HEK293 (cell line): ENCODE results near the gene CHN1.

Experiments
- CTCF ChIA-PET: fragments of 350-600 bp; formaldehyde crosslinking; extraction: SDS; loops from one replicate; lab custom pipeline; 2021; ENCODE audit warnings: antibody characterized with exemption; lab: Yijun Ruan, JAX
- POLR2A ChIA-PET: fragments of 300-600 bp; formaldehyde crosslinking; extraction: SDS; loops from one replicate; lab custom pipeline; 2020; ENCODE audit warnings: antibody characterized with exemption, inconsistent platforms; lab: Yijun Ruan, JAX
- H3K27ac ChIP-seq: fragments of 200-500 bp; sonication (Bioruptor generic); 2 replicates; pipeline ENCODE4 v1.5.1; 2014; ENCODE audit warnings: low read depth, low read length, control low read depth, inconsistent platforms; ENCODE audit errors: extremely low read depth
- H3K36me3 ChIP-seq, 2 experiments: fragments of 200-500 bp in 1 of 2; sonication (Bioruptor generic) in 1 of 2; 1 replicate in 1 of 2; 2 replicates in 1 of 2; pipeline ENCODE4 v1.5.1; 2014 to 2017; ENCODE audit warnings: inconsistent platforms in 2 of 2, low read length in 2 of 2; ENCODE audit not compliant: control insufficient read depth in 2 of 2, insufficient read depth in 1 of 2
- H3K4me1 ChIP-seq: fragments of 200-500 bp; sonication (Bioruptor generic); 2 replicates; pipeline ENCODE4 v1.5.1; 2014; ENCODE audit warnings: mild to moderate bottlenecking, low read length, inconsistent platforms; ENCODE audit not compliant: control insufficient read depth, insufficient read depth
- H3K4me3 ChIP-seq: 2 replicates; pipeline ENCODE4 v1.5.1; 2011; ENCODE audit warnings: low read depth, mild to moderate bottlenecking, control low read depth, low read length, moderate library complexity
- H3K9me3 ChIP-seq: fragments of 200-500 bp; sonication (Bioruptor generic); 2 replicates; pipeline ENCODE4 v1.5.1; 2014; ENCODE audit warnings: low read depth, low read length, inconsistent platforms; ENCODE audit not compliant: control insufficient read depth, insufficient read depth
- FEZF1 ChIP-seq: fragments of 450-650 bp; formaldehyde crosslinking; IDR thresholded peaks from 2 replicates; pipeline ENCODE4 v1.5.1; 2016; ENCODE audit warnings: missing biosample characterization, missing genetic modification characterization
- IKZF3 ChIP-seq: fragments of 450-650 bp; IDR thresholded peaks from 2 replicates; pipeline ENCODE4 v1.5.0; 2018; ENCODE audit warnings: missing biosample characterization, mild to moderate bottlenecking, missing genetic modification characterization, moderate library complexity
- PATZ1 ChIP-seq: fragments of 450-650 bp; formaldehyde crosslinking; IDR thresholded peaks from 2 replicates; pipeline ENCODE4 v1.5.1; 2016; ENCODE audit warnings: missing biosample characterization, missing genetic modification characterization
- PRDM6 ChIP-seq: fragments of 450-650 bp; formaldehyde crosslinking; IDR thresholded peaks from 2 replicates; pipeline ENCODE4 v1.5.1; 2017; ENCODE audit warnings: missing biosample characterization, missing genetic modification characterization
- SALL2 ChIP-seq: fragments of 450-650 bp; formaldehyde crosslinking; IDR thresholded peaks from 2 replicates; pipeline ENCODE4 v1.5.0; 2017; ENCODE audit warnings: missing biosample characterization, mild to moderate bottlenecking, missing genetic modification characterization, borderline replicate concordance
- SCRT1 ChIP-seq: fragments of 450-650 bp; formaldehyde crosslinking; IDR thresholded peaks from 2 replicates; pipeline ENCODE4 v1.5.1; 2016; ENCODE audit warnings: missing biosample characterization, missing genetic modification characterization, borderline replicate concordance
- SCRT2 ChIP-seq: fragments of 450-650 bp; formaldehyde crosslinking; IDR thresholded peaks from 2 replicates; pipeline ENCODE4 v1.5.1; 2016; ENCODE audit warnings: missing biosample characterization, missing genetic modification characterization
- TCF7L2 ChIP-seq: IDR thresholded peaks from 2 replicates; pipeline ENCODE4 v1.6.1; 2011; ENCODE audit warnings: low read depth, mild to moderate bottlenecking, inconsistent platforms, low read length, moderate library complexity, borderline replicate concordance
- WT1 ChIP-seq: fragments of 450-650 bp; formaldehyde crosslinking; IDR thresholded peaks from 2 replicates; pipeline ENCODE4 v1.5.1; 2016; ENCODE audit warnings: missing biosample characterization, missing genetic modification characterization
- ZBTB48 ChIP-seq: fragments of 450-650 bp; formaldehyde crosslinking; IDR thresholded peaks from 2 replicates; pipeline ENCODE4 v1.5.1; 2016; ENCODE audit warnings: missing biosample characterization, missing genetic modification characterization
- ZNF138 ChIP-seq: fragments of 450-650 bp; formaldehyde crosslinking; IDR thresholded peaks from 2 replicates; pipeline ENCODE4 v1.5.1; 2016; ENCODE audit warnings: missing biosample characterization, missing genetic modification characterization, borderline replicate concordance
- ZNF274 ChIP-seq, 2 experiments: fragments of 200-500 bp in 1 of 2; fragments of 450-650 bp in 1 of 2; sonication (Bioruptor generic) in 1 of 2; formaldehyde crosslinking in 1 of 2; IDR thresholded peaks; 2 replicates each; pipeline versions ENCODE4 v1.5.1 to v1.6.1; 2014 to 2016; ENCODE audit warnings: borderline replicate concordance in 1 of 2, inconsistent platforms in 1 of 2, low read length in 1 of 2, missing biosample characterization in 1 of 2, missing genetic modification characterization in 1 of 2
- ZNF350 ChIP-seq: fragments of 450-650 bp; formaldehyde crosslinking; IDR thresholded peaks from 2 replicates; pipeline ENCODE4 v1.5.0; 2017; ENCODE audit warnings: missing biosample characterization, mild to moderate bottlenecking, missing genetic modification characterization
- ZNF37A ChIP-seq: fragments of 450-650 bp; IDR thresholded peaks from 2 replicates; pipeline ENCODE4 v1.5.1; 2018; ENCODE audit warnings: missing biosample characterization, missing genetic modification characterization
- ZNF501 ChIP-seq: fragments of 450-650 bp; formaldehyde crosslinking; IDR thresholded peaks from 2 replicates; pipeline ENCODE4 v1.5.1; 2016; ENCODE audit warnings: missing biosample characterization, missing genetic modification characterization
- ZNF707 ChIP-seq: fragments of 450-650 bp; formaldehyde crosslinking; IDR thresholded peaks from 2 replicates; pipeline ENCODE4 v1.5.1; 2016; ENCODE audit warnings: missing biosample characterization, missing genetic modification characterization
- ZNF777 ChIP-seq: fragments of 450-650 bp; formaldehyde crosslinking; IDR thresholded peaks from 2 replicates; pipeline ENCODE4 v1.5.1; 2017; ENCODE audit warnings: missing biosample characterization, missing genetic modification characterization, borderline replicate concordance
- ZNF843 ChIP-seq: fragments of 450-650 bp; formaldehyde crosslinking; IDR thresholded peaks from 2 replicates; pipeline ENCODE4 v1.5.1; 2016; ENCODE audit warnings: missing biosample characterization, missing genetic modification characterization
- ZSCAN4 ChIP-seq: fragments of 450-650 bp; formaldehyde crosslinking; IDR thresholded peaks from 2 replicates; pipeline ENCODE4 v1.5.1; 2017; ENCODE audit warnings: missing biosample characterization, missing genetic modification characterization
- TF ChIP-seq, protein P1 (sequence below): IDR thresholded peaks from 2 replicates; pipeline ENCODE4 v1.6.1; 2011; ENCODE audit warnings: mild to moderate bottlenecking, low read depth, low read length, borderline replicate concordance
- TF ChIP-seq, protein P2 (sequence below): fragments of 450-650 bp; formaldehyde crosslinking; IDR thresholded peaks from 2 replicates; pipeline ENCODE4 v1.5.1; 2017; ENCODE audit warnings: missing biosample characterization, missing genetic modification characterization

The CHN1 gene

DNA sequence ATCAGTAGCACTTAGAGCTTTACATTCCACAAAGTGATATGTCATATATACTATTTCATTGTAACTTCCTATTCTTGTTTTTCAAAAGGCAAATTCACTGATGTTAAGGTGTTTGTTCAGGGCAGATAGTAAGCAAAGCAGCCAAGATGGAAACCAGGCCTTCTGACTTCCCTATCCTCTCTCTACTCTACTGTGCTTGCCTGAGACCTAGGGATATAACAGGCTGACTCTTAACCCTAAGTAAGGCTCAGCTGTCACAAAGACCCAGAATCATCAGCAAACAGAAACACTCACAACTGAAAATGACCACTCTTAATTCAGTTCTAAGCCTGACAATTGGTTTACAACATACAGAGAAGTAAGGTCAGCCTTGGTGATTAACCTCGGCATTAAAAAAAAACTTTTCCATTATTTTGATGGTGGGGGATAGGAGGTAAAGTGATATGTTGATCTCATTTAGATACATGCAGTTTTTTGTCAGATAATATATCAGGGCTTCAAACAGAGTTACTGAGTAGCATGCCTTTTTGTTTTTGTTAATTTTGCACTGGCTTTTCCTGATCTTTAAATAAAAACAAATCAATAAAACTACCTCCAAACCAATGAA, 145.5 kb downstream of the CHN1 start:
- H3K4me3 ChIP-seq: no peak overlapping the region
- H3K36me3 ChIP-seq: no peaks in the 10 kb centered on the region
- no peaks in the 10 kb centered on the region for H3K9me3 ChIP-seq
- H3K27ac ChIP-seq: peak overlapping the region; percentile 42; the same call in 1 of the 2 replicates
- peaks cover 12% of the 10 kb centered on the region; the same call in 1 of the 2 replicates for H3K4me1 ChIP-seq
- ChIA-PET POLR2A (no interaction called here), CTCF (interaction anchor here (0.6 to 1.6 kb wide), 3 partner anchors 74 to 201 kb away, joined by 3 to 5 read pairs (median 4); no protein-coding TSS in a partner anchor)
- peak; percentile 74 for TF ChIP-seq FEZF1 (tag by site-specific recombination)
- no peak for TF ChIP-seq ZNF138 (tag by site-specific recombination)
- TF ChIP-seq, protein P1, sequence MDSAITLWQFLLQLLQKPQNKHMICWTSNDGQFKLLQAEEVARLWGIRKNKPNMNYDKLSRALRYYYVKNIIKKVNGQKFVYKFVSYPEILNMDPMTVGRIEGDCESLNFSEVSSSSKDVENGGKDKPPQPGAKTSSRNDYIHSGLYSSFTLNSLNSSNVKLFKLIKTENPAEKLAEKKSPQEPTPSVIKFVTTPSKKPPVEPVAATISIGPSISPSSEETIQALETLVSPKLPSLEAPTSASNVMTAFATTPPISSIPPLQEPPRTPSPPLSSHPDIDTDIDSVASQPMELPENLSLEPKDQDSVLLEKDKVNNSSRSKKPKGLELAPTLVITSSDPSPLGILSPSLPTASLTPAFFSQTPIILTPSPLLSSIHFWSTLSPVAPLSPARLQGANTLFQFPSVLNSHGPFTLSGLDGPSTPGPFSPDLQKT: no peak
- TF ChIP-seq ZNF843 (tag by site-specific recombination): 0 out of 2 replicates have a peak, but pooled peaks have one; percentile 41
- TF ChIP-seq, protein P2, sequence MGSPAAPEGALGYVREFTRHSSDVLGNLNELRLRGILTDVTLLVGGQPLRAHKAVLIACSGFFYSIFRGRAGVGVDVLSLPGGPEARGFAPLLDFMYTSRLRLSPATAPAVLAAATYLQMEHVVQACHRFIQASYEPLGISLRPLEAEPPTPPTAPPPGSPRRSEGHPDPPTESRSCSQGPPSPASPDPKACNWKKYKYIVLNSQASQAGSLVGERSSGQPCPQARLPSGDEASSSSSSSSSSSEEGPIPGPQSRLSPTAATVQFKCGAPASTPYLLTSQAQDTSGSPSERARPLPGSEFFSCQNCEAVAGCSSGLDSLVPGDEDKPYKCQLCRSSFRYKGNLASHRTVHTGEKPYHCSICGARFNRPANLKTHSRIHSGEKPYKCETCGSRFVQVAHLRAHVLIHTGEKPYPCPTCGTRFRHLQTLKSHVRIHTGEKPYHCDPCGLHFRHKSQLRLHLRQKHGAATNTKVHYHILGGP (tag by site-specific recombination): no peak
- TF ChIP-seq WT1 (tag by site-specific recombination): no peak
- no peak for TF ChIP-seq PATZ1 (tag by site-specific recombination)
- TF ChIP-seq ZBTB48 (tag by site-specific recombination): 0 out of 2 replicates have a peak, but pooled peaks have one; percentile 18
- TF ChIP-seq TCF7L2: peak; percentile 39; the same call in 1 of the 2 replicates
- no peak for TF ChIP-seq ZNF37A (tag by site-specific recombination)
- TF ChIP-seq SALL2: no peak
- no peak for TF ChIP-seq ZNF777
- no peak for TF ChIP-seq ZNF707 (tag by site-specific recombination)
- TF ChIP-seq PRDM6 (tag by site-specific recombination): peak; percentile 76

DNA sequence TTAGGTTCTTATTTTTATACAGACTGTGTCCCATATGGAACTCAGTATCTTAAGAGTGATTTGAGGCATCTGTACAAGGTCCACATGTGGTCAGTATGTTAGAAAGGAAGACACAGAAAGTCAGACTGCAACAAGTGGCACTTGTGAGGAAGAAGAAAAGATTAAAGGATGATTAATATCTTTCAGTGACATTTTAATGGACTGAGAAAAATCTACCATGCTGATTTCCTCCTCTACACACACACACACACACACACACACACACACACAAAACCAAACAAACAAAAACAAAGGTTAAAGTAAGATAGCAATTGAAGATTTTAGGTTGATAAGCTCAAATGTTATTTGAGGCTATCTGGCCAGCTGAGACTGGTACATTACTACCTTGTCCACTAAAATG, 146.4 kb downstream of the CHN1 start:
- ChIA-PET CTCF (no interaction called here), POLR2A (no interaction called here)

More for the DNA sequence above, 146.4 kb downstream of the CHN1 start:
- no peak for TF ChIP-seq IKZF3 (tag by site-specific recombination)
- TF ChIP-seq, protein P2 (tag by site-specific recombination): peak; percentile 21; the same call in 1 of the 2 replicates
- TF ChIP-seq ZSCAN4 (tag by site-specific recombination): peak; percentile 70
- TF ChIP-seq FEZF1 (tag by site-specific recombination): peak; percentile 35; the same call in 1 of the 2 replicates
- 0 out of 2 replicates have a peak, but pooled peaks have one; percentile 49 for TF ChIP-seq SCRT1 (tag by site-specific recombination)
- TF ChIP-seq ZNF501 (tag by site-specific recombination): no peak
- TF ChIP-seq SCRT2 (tag by site-specific recombination): peak; percentile 89
- TF ChIP-seq ZNF274 (IDR thresholded peaks at IDR 0.05; ENCODE audit: low read length): no peak
- TF ChIP-seq ZNF274 (tag by site-specific recombination; IDR thresholded peaks at IDR 0.05; ENCODE audit: borderline replicate concordance): no peak
- TF ChIP-seq ZNF350: no peak
- H3K4me3 ChIP-seq: no peak overlapping the region
- no peaks in the 10 kb centered on the region for H3K9me3 ChIP-seq
- H3K4me1 ChIP-seq: peaks cover 12% of the 10 kb centered on the region; the same call in 1 of the 2 replicates
- H3K36me3 ChIP-seq: no peaks in the 10 kb centered on the region
- no peak overlapping the region for H3K27ac ChIP-seq
